ENCODE results near the gene MIPOL1. TPM values are rescaled to one million over a fixed set of nuclear protein-coding genes. Genes with fewer than 3 reads are reported as not detected.

Gene MIPOL1
- total and polyA plus RNA-seq, 2 of the 13 experiments (the other 11 are each of a cell fraction or from before 2014, with no cell fraction given): 8.6 to 34.2 TPM

GRCh38 chr14:37181441-37181840 lies 16.3 kb upstream of the MIPOL1 start (continued):
- no peak for TF ChIP-seq ZBTB40 (IDR thresholded peaks at IDR 0.05)
- TF ChIP-seq ZBTB40 (CRISPR knock-in tag; IDR thresholded peaks at IDR 0.05): no peak
- peak; percentile 22; the same call in 1 of the 2 replicates for TF ChIP-seq ARID5B (CRISPR knock-in tag; IDR thresholded peaks at IDR 0.05)
- TF ChIP-seq KDM3A (CRISPR knock-in tag; IDR thresholded peaks at IDR 0.05; ENCODE audit: low read depth): 0 out of 2 replicates have a peak, but pooled peaks have one; percentile 37
- TF ChIP-seq HOXA3 (CRISPR knock-in tag; IDR thresholded peaks at IDR 0.05): 0 out of 2 replicates have a peak, but pooled peaks have one; percentile 48
- TF ChIP-seq ZSCAN25 (CRISPR knock-in tag; IDR thresholded peaks at IDR 0.05): no peak
- TF ChIP-seq PLSCR1 (CRISPR knock-in tag; IDR thresholded peaks at IDR 0.05; ENCODE audit: borderline replicate concordance): no peak
- no peak for TF ChIP-seq REST (IDR thresholded peaks at IDR 0.05; ENCODE audit: borderline replicate concordance in 1 of 2, low read depth in 1 of 2, low read length in 2 of 2)
- TF ChIP-seq ATRX (CRISPR knock-in tag; IDR thresholded peaks at IDR 0.05; ENCODE audit: borderline replicate concordance): no peak
- no peak for TF ChIP-seq SMARCE1 (IDR thresholded peaks at IDR 0.05; ENCODE audit: borderline replicate concordance)
- peak; percentile 90 for TF ChIP-seq TEAD3 (CRISPR knock-in tag; optimal IDR thresholded peaks at IDR 0.05; ENCODE audit: borderline replicate concordance)
- TF ChIP-seq SRSF9 (IDR thresholded peaks at IDR 0.05; ENCODE audit: borderline replicate concordance, insufficient read depth, low read depth, low read length, poor library complexity, severe bottlenecking): no peak
